Mesendoderm (in vitro differentiated cells): ENCODE data around the gene ZFP1.

Source experiments
- DNase-seq: peaks from one replicate; pipeline ENCODE4 v3.0.0; 2013
- H2AK5ac ChIP-seq: 2 replicates; pipeline ENCODE4 v1.6.1; 2013; ENCODE audit warnings: low read length, inconsistent platforms
- H2BK120ac ChIP-seq: 2 replicates; pipeline ENCODE4 v1.6.1; 2013; ENCODE audit warnings: low read depth, mild to moderate bottlenecking, low read length, moderate library complexity, mixed read lengths
- H2BK15ac ChIP-seq: replicated peaks from 2 replicates; pipeline ENCODE4 v1.6.1; 2013; ENCODE audit warnings: low read depth, mild to moderate bottlenecking, moderate library complexity
- H2BK5ac ChIP-seq: 2 replicates; pipeline ENCODE4 v1.6.1; 2013; ENCODE audit warnings: low read length, inconsistent platforms
- H3K18ac ChIP-seq: 2 replicates; pipeline ENCODE4 v1.6.1; 2013; ENCODE audit warnings: mild to moderate bottlenecking, low read length, mixed read lengths
- H3K23ac ChIP-seq: one replicate; pipeline ENCODE4 v1.6.1; 2013; ENCODE audit warnings: low read length
- H3K27ac ChIP-seq: 2 replicates; pipeline ENCODE4 v1.5.1; 2013; ENCODE audit warnings: low read depth, mild to moderate bottlenecking, inconsistent platforms, low read length, moderate library complexity
- H3K27me3 ChIP-seq: 2 replicates; pipeline ENCODE4 v1.6.1; 2013; ENCODE audit warnings: low read length, control low read depth, mild to moderate bottlenecking, inconsistent platforms; ENCODE audit not compliant: insufficient read depth, poor library complexity
- H3K36me3 ChIP-seq: 2 replicates; pipeline ENCODE4 v1.6.1; 2013; ENCODE audit warnings: low read length, inconsistent platforms; ENCODE audit not compliant: control insufficient read depth, insufficient read depth
- H3K4ac ChIP-seq: one replicate; pipeline ENCODE4 v1.6.1; 2013; ENCODE audit warnings: low read depth, mild to moderate bottlenecking, low read length, moderate library complexity
- H3K4me1 ChIP-seq: 2 replicates; pipeline ENCODE4 v1.6.1; 2013; ENCODE audit warnings: low read depth, low read length, inconsistent platforms; ENCODE audit not compliant: control insufficient read depth
- H3K4me2 ChIP-seq: 2 replicates; pipeline ENCODE4 v1.6.1; 2013; ENCODE audit warnings: low read length
- H3K4me3 ChIP-seq: 2 replicates; pipeline ENCODE4 v1.5.1; 2013; ENCODE audit warnings: mild to moderate bottlenecking, low read length
- H3K56ac ChIP-seq: one replicate; pipeline ENCODE4 v1.6.1; 2013; ENCODE audit warnings: low read length
- H3K79me1 ChIP-seq: 2 replicates; pipeline ENCODE4 v1.6.1; 2013; ENCODE audit warnings: low read length, inconsistent platforms
- H3K79me2 ChIP-seq: 2 replicates; pipeline ENCODE4 v1.6.1; 2013; ENCODE audit warnings: mild to moderate bottlenecking, low read length; ENCODE audit not compliant: control insufficient read depth, insufficient read depth
- H3K9ac ChIP-seq: 2 replicates; pipeline ENCODE4 v1.6.1; 2013; ENCODE audit warnings: low read length, inconsistent platforms
- H4K5ac ChIP-seq: one replicate; pipeline ENCODE4 v1.6.1; 2013; ENCODE audit warnings: low read length
- H4K8ac ChIP-seq: one replicate; pipeline ENCODE4 v1.6.1; 2013; ENCODE audit warnings: low read depth, mild to moderate bottlenecking, control low read depth, low read length, moderate library complexity
- WGBS: extraction: QIAGEN DNeasy Blood & Tissue Kit; methylation state at CpG from one replicate; pipeline ENCODE4 v1.1.7; 2013; ENCODE audit warnings: low lambda C conversion rate, missing lambda C conversion rate; ENCODE audit not compliant: insufficient coverage; ENCODE audit errors: extremely low coverage; 5-methylcytosine and 5-hydroxymethylcytosine counted together

The ZFP1 gene

GRCh38 chr16:75152635-75153034 lies 4.3 kb downstream of the ZFP1 start:
- Histone ChIP-seq H3K27me3 (no peaks in the 10 kb centered on the region), H3K36me3 (no peaks in the 10 kb centered on the region), H3K18ac (no peak overlapping the region), H2BK120ac (no peak overlapping the region), H3K9ac (no peak overlapping the region), H3K4me1 (no peaks in the 10 kb centered on the region), H3K4me3 (no peak overlapping the region), H3K56ac (no peak overlapping the region), H2BK15ac (no peak overlapping the region), H3K79me2 (peaks cover 20% of the 10 kb centered on the region), H2AK5ac (no peak overlapping the region), H2BK5ac (no peak overlapping the region), H3K23ac (no peak overlapping the region), H3K79me1 (peaks cover 17% of the 10 kb centered on the region), H3K4ac (no peak overlapping the region), H3K27ac (no peak overlapping the region), H4K5ac (no peak overlapping the region), H4K8ac (no peak overlapping the region), H3K4me2 (no peak overlapping the region)
- DNase-seq, result no peak

GRCh38 chr16:75160386-75160785 lies 12.1 kb downstream of the ZFP1 start:
- H3K27ac ChIP-seq, result no peak overlapping the region
- peaks cover 2% of the 10 kb centered on the region for H3K36me3 ChIP-seq
- no peaks in the 10 kb centered on the region for H3K79me2 ChIP-seq
- H4K5ac ChIP-seq, result no peak overlapping the region
- H3K27me3 ChIP-seq, result no peaks in the 10 kb centered on the region
- no peak overlapping the region for H3K18ac ChIP-seq
- H3K9ac ChIP-seq, result no peak overlapping the region
- no peak overlapping the region for H2AK5ac ChIP-seq
- no peak overlapping the region for H3K23ac ChIP-seq
- no peak overlapping the region for H4K8ac ChIP-seq
- no peak overlapping the region for H3K4me2 ChIP-seq
- H3K56ac ChIP-seq, result no peak overlapping the region
- WGBS, result no CpG with 5 or more reads among the region's 1 CpG
- H2BK15ac ChIP-seq, result no peak overlapping the region
- no peak overlapping the region for H2BK5ac ChIP-seq
- DNase-seq, result no peak
- H2BK120ac ChIP-seq, result no peak overlapping the region
- no peak overlapping the region for H3K4ac ChIP-seq
- no peaks in the 10 kb centered on the region for H3K4me1 ChIP-seq
- peaks cover 6% of the 10 kb centered on the region for H3K79me1 ChIP-seq
- no peak overlapping the region for H3K4me3 ChIP-seq

GRCh38 chr16:75169899-75170405 lies 21.6 kb downstream of the ZFP1 start:
- Histone ChIP-seq H3K4me3 (peak overlapping the region; percentile 42), H3K36me3 (peaks cover 18% of the 10 kb centered on the region)
- no CpG with 5 or more reads among the region's 10 CpGs for WGBS

GRCh38 chr16:75172578-75172977 lies 24.3 kb downstream of the ZFP1 start:
- Histone ChIP-seq H3K4me1 (no peaks in the 10 kb centered on the region), H3K27me3 (no peaks in the 10 kb centered on the region), H3K56ac (no peak overlapping the region), H3K4me2 (no peak overlapping the region), H3K79me1 (no peaks in the 10 kb centered on the region), H3K18ac (no peak overlapping the region), H3K27ac (no peak overlapping the region), H3K9ac (no peak overlapping the region), H3K79me2 (no peaks in the 10 kb centered on the region), H3K23ac (no peak overlapping the region), H2AK5ac (no peak overlapping the region), H2BK5ac (no peak overlapping the region), H2BK15ac (no peak overlapping the region), H3K4me3 (no peak overlapping the region), H2BK120ac (no peak overlapping the region), H3K36me3 (peaks cover 12% of the 10 kb centered on the region), H3K4ac (no peak overlapping the region), H4K5ac (no peak overlapping the region), H4K8ac (no peak overlapping the region)
- DNase-seq, result no peak
- WGBS, result no CpG with 5 or more reads among the region's 4 CpGs

More at GRCh38 chr16:75169899-75170405, 21.6 kb downstream of the ZFP1 start:
- H3K18ac ChIP-seq, result no peak overlapping the region
- H3K56ac ChIP-seq, result no peak overlapping the region
- H4K5ac ChIP-seq, result no peak overlapping the region
- H2BK5ac ChIP-seq, result no peak overlapping the region
- no peak overlapping the region for H2AK5ac ChIP-seq
- no peaks in the 10 kb centered on the region for H3K79me2 ChIP-seq
- no peak overlapping the region for H3K27ac ChIP-seq
- no peaks in the 10 kb centered on the region for H3K79me1 ChIP-seq
- no peak overlapping the region for H2BK120ac ChIP-seq
- no peak overlapping the region for H3K4ac ChIP-seq
- DNase-seq, result no peak
- no peaks in the 10 kb centered on the region for H3K4me1 ChIP-seq
- no peak overlapping the region for H3K23ac ChIP-seq
- no peak overlapping the region for H4K8ac ChIP-seq
- H3K9ac ChIP-seq, result no peak overlapping the region
- H3K4me2 ChIP-seq, result no peak overlapping the region
- H2BK15ac ChIP-seq, result no peak overlapping the region
- H3K27me3 ChIP-seq, result no peaks in the 10 kb centered on the region

GRCh38 chr16:75175074-75175473 lies 26.8 kb downstream of the ZFP1 start:
- no peaks in the 10 kb centered on the region for H3K79me1 ChIP-seq
- no peak overlapping the region for H2BK15ac ChIP-seq
- H3K27me3 ChIP-seq, result no peaks in the 10 kb centered on the region
- no peak overlapping the region for H3K27ac ChIP-seq
- no peak overlapping the region for H3K4me2 ChIP-seq
- no peak overlapping the region for H2AK5ac ChIP-seq
- H3K4me1 ChIP-seq, result no peaks in the 10 kb centered on the region
- no peak for DNase-seq
- no peak overlapping the region for H3K4me3 ChIP-seq
- H3K23ac ChIP-seq, result no peak overlapping the region
- no peak overlapping the region for H4K8ac ChIP-seq
- no peak overlapping the region for H2BK120ac ChIP-seq
- no peaks in the 10 kb centered on the region for H3K79me2 ChIP-seq
- H3K9ac ChIP-seq, result no peak overlapping the region
- no peak overlapping the region for H3K18ac ChIP-seq
- H4K5ac ChIP-seq, result no peak overlapping the region
- H3K4ac ChIP-seq, result no peak overlapping the region
- no CpG with 5 or more reads among the region's 3 CpGs for WGBS
- peaks cover 4% of the 10 kb centered on the region for H3K36me3 ChIP-seq
- no peak overlapping the region for H3K56ac ChIP-seq
- no peak overlapping the region for H2BK5ac ChIP-seq

- H3K27ac ChIP-seq, result no peak overlapping the region
- no peak overlapping the region for H3K23ac ChIP-seq
- no peak overlapping the region for H3K18ac ChIP-seq
- no peak overlapping the region for H3K56ac ChIP-seq
- H3K4me3 ChIP-seq, result no peak overlapping the region
- no peaks in the 10 kb centered on the region for H3K79me1 ChIP-seq
- H3K4me2 ChIP-seq, result no peak overlapping the region
- no peak overlapping the region for H2BK120ac ChIP-seq
- H4K8ac ChIP-seq, result no peak overlapping the region
- H3K36me3 ChIP-seq, result no peaks in the 10 kb centered on the region
- no peaks in the 10 kb centered on the region for H3K79me2 ChIP-seq
- H2AK5ac ChIP-seq, result no peak overlapping the region
- H3K27me3 ChIP-seq, result no peaks in the 10 kb centered on the region
- H3K9ac ChIP-seq, result no peak overlapping the region
- H3K4me1 ChIP-seq, result no peaks in the 10 kb centered on the region
- no peak overlapping the region for H2BK5ac ChIP-seq
- DNase-seq, result no peak
- no peak overlapping the region for H2BK15ac ChIP-seq
- no peak overlapping the region for H3K4ac ChIP-seq
- WGBS, result no CpG with 5 or more reads among the region's 2 CpGs
- no peak overlapping the region for H4K5ac ChIP-seq
Measured at GRCh38 chr16:75176926-75177325, 28.6 kb downstream of the ZFP1 start.
